GM12878 (cell line): Measurements from ENCODE around the gene RAB3IL1. TPM values are rescaled to one million over a fixed set of nuclear protein-coding genes. Genes with fewer than 3 reads are reported as not detected.

Source experiments
- ATAC-seq: fragments of 200-7000 bp; cut with Tn5 transposase; 3 replicates; pipeline ENCODE4 v1.9.1; 2020; ENCODE audit warnings: mild to moderate bottlenecking, moderate library complexity
- BruUV-seq: library from RNA; stranded (reverse); fragments of 400-500 nt; replicated peaks from 2 replicates; lab custom pipeline; 2021; lab: Mats Ljungman, UMichigan
- CTCF ChIA-PET: fragments of 300-600 bp; sonication (Branson Sonifier 250); formaldehyde crosslinking; extraction: SDS; loops from one replicate; lab custom pipeline; 2021; ENCODE audit warnings: inconsistent platforms; lab: Yijun Ruan, JAX
- POLR2A ChIA-PET: fragments of 350-600 bp; formaldehyde crosslinking; extraction: SDS; loops from one replicate; lab custom pipeline; 2021; ENCODE audit warnings: inconsistent platforms; lab: Charles Lee
- RAD21 ChIA-PET: fragments of 300-600 bp; sonication (Branson Sonifier 250); formaldehyde crosslinking; loops from one replicate; lab custom pipeline; 2023; ENCODE audit warnings: antibody characterized with exemption; ENCODE audit not compliant: unreplicated experiment; lab: Charles Lee
- SMC1A ChIA-PET: fragments of 300-600 bp; sonication (Branson Sonifier 250); formaldehyde crosslinking; loops from one replicate; lab custom pipeline; 2023; ENCODE audit not compliant: unreplicated experiment, uncharacterized antibody; lab: Charles Lee
- DNase-seq: peaks from one replicate; pipeline ENCODE4 v3.0.0-alpha.2; 2011; ENCODE audit warnings: low read depth, low spot score
- FAIRE-seq: peaks from 3 replicates; lab custom pipeline; 2011; peaks lifted over from hg19 to GRCh38; lab: Jason Lieb, UNC
- H2AFZ ChIP-seq: 2 replicates; pipeline ENCODE4 v1.6.0; 2011; ENCODE audit warnings: low read depth, low read length, control low read depth; ENCODE audit not compliant: control insufficient read depth
- H3K27ac ChIP-seq: 2 replicates; pipeline ENCODE4 v1.5.1; 2011; ENCODE audit warnings: control low read depth; ENCODE audit not compliant: control insufficient read depth, insufficient read depth
- H3K27me3 ChIP-seq, 2 experiments: replicated peaks in 1 of 2; 2 replicates each; pipeline versions ENCODE4 v1.6.0 to v1.6.1; 2011; ENCODE audit warnings: low read length in 1 of 2; ENCODE audit not compliant: control insufficient read depth in 2 of 2, insufficient read depth in 2 of 2
- H3K36me3 ChIP-seq, 2 experiments: 2 replicates each; pipeline ENCODE4 v1.5.1; 2011; ENCODE audit warnings: low read length in 1 of 2; ENCODE audit not compliant: control insufficient read depth in 2 of 2, insufficient read depth in 2 of 2
- H3K4me1 ChIP-seq: 2 replicates; pipeline ENCODE4 v1.6.1; 2011; ENCODE audit warnings: mild to moderate bottlenecking, low read length, moderate library complexity, mixed read lengths; ENCODE audit not compliant: control insufficient read depth, insufficient read depth
- H3K4me2 ChIP-seq: 2 replicates; pipeline ENCODE4 v1.6.0; 2011; ENCODE audit warnings: control low read depth; ENCODE audit not compliant: control insufficient read depth, insufficient read depth
- H3K4me3 ChIP-seq: fragments of 200-600 bp; sonication (generic); 2 replicates; pipeline ENCODE4 v1.5.1; 2016
- H3K79me2 ChIP-seq: 2 replicates; pipeline ENCODE4 v1.6.0; 2011; ENCODE audit warnings: low read length; ENCODE audit not compliant: control insufficient read depth, insufficient read depth
- H3K9ac ChIP-seq: 2 replicates; pipeline ENCODE4 v1.8.0; 2011; ENCODE audit warnings: low read length, control low read depth, mixed read lengths; ENCODE audit not compliant: control insufficient read depth, insufficient read depth
- H3K9me3 ChIP-seq: replicated peaks from 3 replicates; pipeline ENCODE4 v1.5.1; 2011; ENCODE audit warnings: mild to moderate bottlenecking, low read length; ENCODE audit not compliant: control insufficient read depth, insufficient read depth
- H4K20me1 ChIP-seq: 2 replicates; pipeline ENCODE4 v1.6.0; 2011; ENCODE audit not compliant: control insufficient read depth, insufficient read depth
- BCLAF1 ChIP-seq: fragments of 450-650 bp; IDR thresholded peaks from 2 replicates; pipeline ENCODE4 v1.6.1; 2017; ENCODE audit warnings: antibody characterized with exemption, mild to moderate bottlenecking, moderate library complexity
- BRCA1 ChIP-seq: IDR thresholded peaks from 2 replicates; pipeline ENCODE4 v1.6.1; 2011; ENCODE audit warnings: low read depth, low read length, improper control_type of control experiment
- EED ChIP-seq: sonication (generic); IDR thresholded peaks from 2 replicates; pipeline ENCODE4 v1.6.1; 2016; ENCODE audit warnings: antibody characterized with exemption, low read depth
- MEF2A ChIP-seq: IDR thresholded peaks from 2 replicates; pipeline ENCODE4 v1.6.1; 2011; ENCODE audit warnings: low read depth, mild to moderate bottlenecking, low read length, moderate library complexity; ENCODE audit not compliant: insufficient read depth
- NKRF ChIP-seq: fragments of 450-650 bp; conservative IDR thresholded peaks from 2 replicates; pipeline ENCODE4 v1.6.1; 2017; ENCODE audit warnings: mild to moderate bottlenecking, moderate library complexity
- NR2C2 ChIP-seq: IDR thresholded peaks from 2 replicates; pipeline ENCODE4 v1.6.1; 2011; ENCODE audit warnings: borderline replicate concordance, low read depth; ENCODE audit not compliant: control insufficient read depth, insufficient read length
- RAD21 ChIP-seq: IDR thresholded peaks from 2 replicates; pipeline ENCODE4 v1.6.1; 2011; ENCODE audit warnings: mild to moderate bottlenecking, low read depth, low read length, moderate library complexity; ENCODE audit not compliant: insufficient read depth
- RAD51 ChIP-seq: fragments of 450-650 bp; IDR thresholded peaks from 2 replicates; pipeline ENCODE4 v1.6.1; 2016; ENCODE audit warnings: moderate library complexity, mild to moderate bottlenecking, inconsistent platforms
- SMAD1 ChIP-seq: fragments of 450-650 bp; IDR thresholded peaks from 2 replicates; pipeline ENCODE4 v1.6.1; 2018; ENCODE audit warnings: mild to moderate bottlenecking, low read depth; ENCODE audit not compliant: partially characterized antibody
- SUPT20H ChIP-seq: IDR thresholded peaks from 2 replicates; pipeline ENCODE4 v1.6.1; 2011; ENCODE audit warnings: low read depth, mild to moderate bottlenecking, low read length, moderate library complexity, borderline replicate concordance; ENCODE audit not compliant: control insufficient read depth
- ZBED1 ChIP-seq: IDR thresholded peaks from 2 replicates; pipeline ENCODE4 v1.6.1; 2016; ENCODE audit warnings: borderline replicate concordance
- WGBS: methylation state at CpG from one replicate; pipeline ENCODE4 v1.1.6; 2016; ENCODE audit warnings: low lambda C conversion rate; ENCODE audit not compliant: insufficient replicate concordance, insufficient coverage; ENCODE audit errors: missing lambda C conversion rate; 5-methylcytosine and 5-hydroxymethylcytosine counted together
- in situ Hi-C: fragments of 300-500 bp; cut with MboI; formaldehyde crosslinking; loops from 9 replicates; pipeline ENCODE4 v1.14.3; 2018; ENCODE audit warnings: mixed read lengths
- intact Hi-C: fragments of 100-400 bp; cut with micrococcal nuclease; formaldehyde crosslinking; loops from one replicate; pipeline ENCODE4 v1.14.2; 2022; ENCODE audit not compliant: unreplicated experiment
- polyA plus RNA-seq, 11 experiments: library from polyadenylated mRNA; depleted of rRNA in 4 of 11; unstranded in 6 of 11; stranded (reverse) in 5 of 11; fragments of >200 nt; fragmentation: Nextera tagmentation in 4 of 11; fragmentation: Illumina TruSeq in 1 of 11; extraction: Ambion mirVana in 4 of 11; extraction: Trizol in 1 of 11; gene quantifications; 1 replicate in 1 of 11; 2 replicates in 10 of 11; pipeline versions ENCODE4 v1.2.1 to v1.2.3, GENCODE V29; 2011 to 2016; ENCODE audit warnings: inconsistent platforms in 2 of 11, missing spikeins in 2 of 11, low read depth in 1 of 11
- total RNA-seq, 4 experiments: library from RNA; depleted of rRNA in 3 of 4; stranded (reverse); fragments of >200 nt in 3 of 4; fragmentation: Illumina TruSeq in 1 of 4; extraction: Trizol in 1 of 4; gene quantifications; 2 replicates each; pipeline versions ENCODE4 v1.2.1 to v1.2.3, GENCODE V29; 2013 to 2021

The RAB3IL1 gene
- total and polyA plus RNA-seq, 10 of the 15 experiments (the other 5 are each of a cell fraction or from before 2014, with no cell fraction given), result 0.04 TPM; not detected in 9

GRCh38 chr11:61886643-61887042, 30.7 kb downstream of the RAB3IL1 start:
- H3K4me2 ChIP-seq, result no peak overlapping the region
- 56% methylated on average over 3 of the region's 3 CpGs for WGBS
- no TSS peak for BruUV-seq
- no peak for ATAC-seq
- TF ChIP-seq SUPT20H (no peak), RAD21 (no peak), SMAD1 (no peak), ZBED1 (no peak), RAD51 (no peak), NKRF (no peak), EED (no peak), NR2C2 (no peak), MEF2A (no peak), BCLAF1 (no peak), BRCA1 (no peak)
- TF ChIP-seq, all 136 proteins: peak for 0
- Histone ChIP-seq H3K79me2 (no peaks in the 10 kb centered on the region), H3K9ac (no peak overlapping the region), H3K27ac (no peak overlapping the region), H2AFZ (no peak overlapping the region), H3K4me1 (peaks cover 8% of the 10 kb centered on the region), H3K9me3 (no peaks in the 10 kb centered on the region; the same call in 2 of the 3 replicates), H3K27me3 (no peaks in the 10 kb centered on the region), H3K4me3 (no peak overlapping the region), H3K36me3 (no peaks in the 10 kb centered on the region), H4K20me1 (no peaks in the 10 kb centered on the region)
- SMC1A ChIA-PET, result interaction anchor here (1.7 kb wide), 1 partner anchor 89 kb away, joined by 4 read pairs; no protein-coding TSS in a partner anchor
- RAD21 ChIA-PET, result no interaction called here
- POLR2A ChIA-PET, result no interaction called here
- intact Hi-C loops (no loop called here), in situ Hi-C loops (no loop called here)
- FAIRE-seq, result no peak
- CTCF ChIA-PET, result interaction anchor here (1.2 to 1.8 kb wide), 2 partner anchors 12 to 89 kb away, joined by 5 to 6 read pairs; no protein-coding TSS in a partner anchor
- no peak for DNase-seq
